H1 (cell line): ENCODE measurements around the gene SRP14. TPM values are rescaled to one million over a fixed set of nuclear protein-coding genes. Genes with fewer than 3 reads are reported as not detected.

Source experiments
- CTCF ChIA-PET: fragments of 300-600 bp; sonication (Branson Sonifier 250); formaldehyde crosslinking; loops from one replicate; lab custom pipeline; 2021; ENCODE audit not compliant: partially characterized antibody; lab: Charles Lee
- POLR2A ChIA-PET: fragments of 300-600 bp; sonication (Branson Sonifier 250); formaldehyde crosslinking; loops from one replicate; lab custom pipeline; 2021; ENCODE audit warnings: inconsistent platforms; ENCODE audit not compliant: partially characterized antibody; lab: Charles Lee
- DNase-seq, 2 experiments: peaks; one replicate each; pipeline versions ENCODE4 v3.0.0 to v3.0.0-alpha.2; 2010 to 2022; ENCODE audit warnings: low spot score in 2 of 2, low read depth in 1 of 2, mixed read lengths in 1 of 2
- FAIRE-seq: peaks from 2 replicates; lab custom pipeline; 2011; peaks lifted over from hg19 to GRCh38; lab: Jason Lieb, UNC
- H2AFZ ChIP-seq: 2 replicates; pipeline ENCODE4 v1.8.1; 2012; ENCODE audit warnings: low read length, inconsistent platforms
- H2AK5ac ChIP-seq: 2 replicates; pipeline ENCODE4 v1.6.1; 2013; ENCODE audit warnings: low read depth, low read length
- H2BK120ac ChIP-seq: replicated peaks from 2 replicates; pipeline ENCODE3; 2013; ENCODE audit warnings: low read depth, low read length, inconsistent platforms
- H2BK12ac ChIP-seq: 2 replicates; pipeline ENCODE4 v1.6.1; 2013; ENCODE audit warnings: low read depth, low read length
- H2BK15ac ChIP-seq: 2 replicates; pipeline ENCODE4 v1.6.1; 2013; ENCODE audit warnings: low read length
- H2BK20ac ChIP-seq: 2 replicates; pipeline ENCODE4 v1.6.1; 2013; ENCODE audit warnings: low read length
- H2BK5ac ChIP-seq: 2 replicates; pipeline ENCODE4 v1.6.1; 2013; ENCODE audit warnings: low read depth, low read length
- H3K14ac ChIP-seq: 2 replicates; pipeline ENCODE4 v1.6.1; 2013; ENCODE audit warnings: inconsistent platforms; ENCODE audit not compliant: insufficient read length
- H3K18ac ChIP-seq: 2 replicates; pipeline ENCODE4 v1.6.1; 2013; ENCODE audit warnings: low read length; ENCODE audit errors: extremely low read depth
- H3K23ac ChIP-seq: 2 replicates; pipeline ENCODE4 v1.6.1; 2013; ENCODE audit warnings: inconsistent platforms; ENCODE audit not compliant: insufficient read length
- H3K23me2 ChIP-seq: 2 replicates; pipeline ENCODE4 v1.6.1; 2013; ENCODE audit warnings: low read depth, low read length
- H3K27ac ChIP-seq: 2 replicates; pipeline ENCODE4 v1.6.1; 2011; ENCODE audit warnings: low read depth, low read length, inconsistent platforms
- H3K27me3 ChIP-seq, 4 experiments: replicated peaks in 1 of 4; 1 replicate in 1 of 4; 2 replicates in 3 of 4; pipeline versions ENCODE4 v1.6.1 to v1.8.1; 2011 to 2013; ENCODE audit warnings: low read length in 3 of 4, mild to moderate bottlenecking in 3 of 4, inconsistent platforms in 2 of 4, mixed read lengths in 2 of 4, moderate library complexity in 1 of 4; ENCODE audit not compliant: control insufficient read depth in 3 of 4, insufficient read depth in 3 of 4; ENCODE audit errors: extremely low read depth in 1 of 4
- H3K36me3 ChIP-seq, 4 experiments: 2 replicates each; pipeline versions ENCODE4 v1.6.1 to v1.8.1; 2011 to 2013; ENCODE audit warnings: mild to moderate bottlenecking in 4 of 4, low read length in 3 of 4, moderate library complexity in 2 of 4, control low read depth in 1 of 4, inconsistent platforms in 1 of 4; ENCODE audit not compliant: insufficient read depth in 4 of 4, control insufficient read depth in 2 of 4
- H3K4ac ChIP-seq: replicated peaks from 2 replicates; pipeline ENCODE3; 2013; ENCODE audit warnings: low read length, low read depth, mixed read lengths, inconsistent platforms; ENCODE audit not compliant: insufficient read length
- H3K4me1 ChIP-seq, 4 experiments: replicated peaks in 1 of 4; 1 replicate in 1 of 4; 2 replicates in 3 of 4; pipeline versions ENCODE4 v1.6.1 to v1.8.1; 2011 to 2013; ENCODE audit warnings: low read length in 3 of 4, inconsistent platforms in 2 of 4, mixed read lengths in 1 of 4; ENCODE audit not compliant: insufficient read depth in 4 of 4, control insufficient read depth in 3 of 4
- H3K4me2 ChIP-seq, 2 experiments: 2 replicates each; pipeline versions ENCODE4 v1.6.1 to v1.8.1; 2011 to 2013; ENCODE audit warnings: low read depth in 2 of 2, low read length in 2 of 2, control low read depth in 1 of 2, inconsistent platforms in 1 of 2, mild to moderate bottlenecking in 1 of 2; ENCODE audit not compliant: insufficient read depth in 1 of 2
- H3K4me3 ChIP-seq, 4 experiments: fragments of 200-600, 300-600 bp in 1 of 4; sonication (generic), shearing (Covaris generic), sonication (Bioruptor Twin) in 1 of 4; 2 replicates each; pipeline versions ENCODE4 v1.5.1 to v1.8.1; 2011 to 2016; ENCODE audit warnings: low read length in 4 of 4, low read depth in 3 of 4, control low read depth in 2 of 4, inconsistent platforms in 2 of 4, mild to moderate bottlenecking in 2 of 4, mixed read lengths in 1 of 4, moderate library complexity in 1 of 4; ENCODE audit not compliant: insufficient read depth in 2 of 4; ENCODE audit errors: extremely low read depth in 1 of 4
- H3K56ac ChIP-seq: replicated peaks from 2 replicates; pipeline ENCODE3; 2013; ENCODE audit warnings: low read depth, mild to moderate bottlenecking, mixed read lengths, low read length, inconsistent platforms; ENCODE audit not compliant: insufficient read length
- H3K79me1 ChIP-seq: 2 replicates; pipeline ENCODE4 v1.6.1; 2013; ENCODE audit warnings: low read depth, low read length, control low read depth
- H3K79me2 ChIP-seq, 2 experiments: 2 replicates each; pipeline versions ENCODE4 v1.6.1 to v1.8.1; 2012 to 2013; ENCODE audit warnings: low read length in 2 of 2, mild to moderate bottlenecking in 2 of 2, inconsistent platforms in 1 of 2; ENCODE audit not compliant: insufficient read depth in 2 of 2, control insufficient read depth in 1 of 2
- H3K9ac ChIP-seq, 4 experiments: replicated peaks in 1 of 4; 1 replicate in 1 of 4; 2 replicates in 3 of 4; pipeline versions ENCODE4 v1.6.1 to v1.8.1; 2011 to 2013; ENCODE audit warnings: low read depth in 3 of 4, low read length in 3 of 4, control low read depth in 2 of 4, mild to moderate bottlenecking in 2 of 4, moderate library complexity in 2 of 4, inconsistent platforms in 1 of 4; ENCODE audit errors: extremely low read depth in 1 of 4
- H3K9me3 ChIP-seq, 2 experiments: 2 replicates each; pipeline versions ENCODE4 v1.6.1 to v1.8.1; 2012 to 2013; ENCODE audit warnings: mild to moderate bottlenecking in 2 of 2, moderate library complexity in 2 of 2, control low read depth in 1 of 2, inconsistent platforms in 1 of 2, low read depth in 1 of 2, low read length in 1 of 2, mixed read lengths in 1 of 2; ENCODE audit not compliant: insufficient read depth in 2 of 2
- H4K20me1 ChIP-seq, 2 experiments: replicated peaks in 1 of 2; 2 replicates each; pipeline versions ENCODE3 to v1.8.1; 2011 to 2013; ENCODE audit warnings: inconsistent platforms in 2 of 2, low read length in 2 of 2, mild to moderate bottlenecking in 1 of 2; ENCODE audit not compliant: insufficient read depth in 2 of 2, control insufficient read depth in 1 of 2
- H4K5ac ChIP-seq: 2 replicates; pipeline ENCODE4 v1.6.1; 2013; ENCODE audit warnings: low read length, low read depth, mixed read lengths, inconsistent platforms; ENCODE audit not compliant: insufficient read length
- H4K8ac ChIP-seq: 2 replicates; pipeline ENCODE4 v1.8.0; 2013; ENCODE audit warnings: mild to moderate bottlenecking, moderate library complexity, low read length, inconsistent platforms; ENCODE audit not compliant: insufficient read depth; ENCODE audit errors: extremely low read depth
- H4K91ac ChIP-seq: replicated peaks from 2 replicates; pipeline ENCODE3; 2013; ENCODE audit warnings: low read length, mixed read lengths, inconsistent platforms; ENCODE audit not compliant: insufficient read length
- SRF ChIP-seq: IDR thresholded peaks from 2 replicates; pipeline ENCODE4 v1.6.1; 2011; ENCODE audit warnings: mild to moderate bottlenecking, low read depth, low read length, moderate library complexity
- WGBS, 2 experiments: shearing (Covaris generic) in 1 of 2; methylation state at CpG; one replicate each; pipeline versions ENCODE4 v1.1.6 to v1.1.7; 2013 to 2015; ENCODE audit warnings: low lambda C conversion rate in 2 of 2, mixed read lengths in 2 of 2, inconsistent platforms in 1 of 2, low coverage in 1 of 2, missing lambda C conversion rate in 1 of 2; ENCODE audit not compliant: insufficient replicate concordance in 2 of 2, insufficient coverage in 1 of 2, insufficient read length in 1 of 2; ENCODE audit errors: extremely low coverage in 1 of 2, missing lambda C conversion rate in 1 of 2; 5-methylcytosine and 5-hydroxymethylcytosine counted together
- polyA plus RNA-seq, 7 experiments: library from polyadenylated mRNA; depleted of rRNA in 3 of 7; stranded (reverse) in 5 of 7; unstranded in 2 of 7; fragments of >200 nt in 5 of 7; fragments of 200-250 nt in 2 of 7; gene quantifications; 1 replicate in 5 of 7; 2 replicates in 1 of 7; 4 replicates in 1 of 7; pipeline versions ENCODE4 v1.2.1 to v1.2.3, GENCODE V29; 2011 to 2013; ENCODE audit warnings: missing spikeins in 2 of 7, mixed read lengths in 2 of 7
- total RNA-seq: library from RNA; stranded (reverse); fragmentation: NEBNext Ultra II Directional; extraction: Animal tissue kit (Norgen Biotek cat#: 25700); gene quantifications from 2 replicates; pipeline ENCODE4 v1.2.1, GENCODE V29; 2021

SRP14 gene
- total and polyA plus RNA-seq, 2 of the 8 experiments (the other 6 are each of a cell fraction or from before 2014, with no cell fraction given): 186 to 223 TPM

DNA sequence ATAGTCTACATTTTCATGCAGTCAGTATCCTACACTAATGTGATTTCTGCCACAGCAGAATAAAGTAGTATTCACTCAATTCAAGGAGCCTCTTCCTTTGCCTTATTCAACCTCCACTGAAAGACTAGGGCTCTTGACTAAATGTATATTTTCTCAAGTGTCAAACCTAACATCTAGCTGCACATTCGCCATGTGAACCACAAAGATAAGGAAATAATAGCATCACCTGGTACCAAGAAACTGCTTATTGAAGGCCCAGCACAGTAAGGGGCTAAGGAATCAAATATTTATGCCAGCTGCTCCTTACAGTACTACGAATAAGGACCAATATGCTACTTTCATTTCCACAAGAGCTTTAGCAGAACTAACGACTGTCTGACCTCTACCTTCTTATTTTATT is 1.3 kb downstream of the SRP14 start:
- H3K79me2 ChIP-seq: peaks cover 0 to 15% of the 10 kb centered on the region in 2 experiments; a peak in 3 of 4 replicates
- H2BK15ac ChIP-seq: no peak overlapping the region
- H2AFZ ChIP-seq: no peak overlapping the region
- H3K4me1 ChIP-seq: peaks cover 0 to 3% (median 0%) of the 10 kb centered on the region in 4 experiments; a peak in 2 of 7 replicates
- no peak overlapping the region for H2BK20ac ChIP-seq
- H3K27me3 ChIP-seq: no peaks in the 10 kb centered on the region
- no peak overlapping the region for H3K23ac ChIP-seq
- no peaks in the 10 kb centered on the region for H4K20me1 ChIP-seq
- peak overlapping the region; percentile 58 to 95 (median 88) for H3K4me3 ChIP-seq
- H2BK12ac ChIP-seq: no peak overlapping the region
- ChIA-PET POLR2A (interaction anchor here (1.2 to 1.6 kb wide), 6 partner anchors 9 to 243 kb away, joined by 3 to 5 read pairs (median 4); no protein-coding TSS in a partner anchor), CTCF (interaction anchor here (0.7 to 21.9 kb wide), 14 partner anchors 8 to 301 kb away, joined by 3 to 406 read pairs (median 4); partner anchors contain the start of genes BMF and BUB1B)
- peaks cover 6% of the 10 kb centered on the region for H3K23me2 ChIP-seq
- peak overlapping the region; percentile 77 to 80 for H3K4me2 ChIP-seq
- no peak overlapping the region for H2BK120ac ChIP-seq
- H3K9me3 ChIP-seq: no peaks in the 10 kb centered on the region
- H3K4ac ChIP-seq: no peak overlapping the region
- no peak overlapping the region for H4K8ac ChIP-seq
- H3K14ac ChIP-seq: no peak overlapping the region
- peak overlapping the region in 1 of 4 experiments; percentile 32; a peak in 1 of 7 replicates for H3K9ac ChIP-seq
- H2BK5ac ChIP-seq: no peak overlapping the region
- FAIRE-seq (no peak), DNase-seq (no peak)
- no peak overlapping the region for H3K18ac ChIP-seq
- peaks cover 11 to 45% (median 36%) of the 10 kb centered on the region in 4 experiments for H3K36me3 ChIP-seq
- no peak overlapping the region for H3K56ac ChIP-seq
- no peak overlapping the region for H4K5ac ChIP-seq
- H3K27ac ChIP-seq: no peak overlapping the region
- H3K79me1 ChIP-seq: no peaks in the 10 kb centered on the region
- no peak for TF ChIP-seq SRF
- H2AK5ac ChIP-seq: no peak overlapping the region
- H4K91ac ChIP-seq: no peak overlapping the region
- 91% methylated on average over 3 of the region's 3 CpGs; no CpG with 5 or more reads in 1 of the 2 experiments for WGBS, 2 experiments
